Raji (cell line): Measurements from ENCODE around the gene CYP1A1.

Experiments
- POLR2A ChIP-seq: IDR thresholded peaks from 2 replicates; pipeline ENCODE4 v1.6.1; 2011; ENCODE audit warnings: low read depth, low read length, control low read depth; ENCODE audit not compliant: insufficient read depth

Gene CYP1A1

GRCh38 chr15:74750751-74751150, 25.4 kb upstream of the CYP1A1 start:
- no peak for TF ChIP-seq POLR2A

GRCh38 chr15:74749832-74750231, 24.5 kb upstream of the CYP1A1 start:
- no peak for TF ChIP-seq POLR2A

- TF ChIP-seq POLR2A, result no peak
Measured at GRCh38 chr15:74748322-74748946, 23.1 kb upstream of the CYP1A1 start, which contains the start of gene CYP1A2. Gene CYP1A2 (plus strand): TSS chr15:74748845. CDS start chr15:74749739, 894 bp downstream.

DNA sequence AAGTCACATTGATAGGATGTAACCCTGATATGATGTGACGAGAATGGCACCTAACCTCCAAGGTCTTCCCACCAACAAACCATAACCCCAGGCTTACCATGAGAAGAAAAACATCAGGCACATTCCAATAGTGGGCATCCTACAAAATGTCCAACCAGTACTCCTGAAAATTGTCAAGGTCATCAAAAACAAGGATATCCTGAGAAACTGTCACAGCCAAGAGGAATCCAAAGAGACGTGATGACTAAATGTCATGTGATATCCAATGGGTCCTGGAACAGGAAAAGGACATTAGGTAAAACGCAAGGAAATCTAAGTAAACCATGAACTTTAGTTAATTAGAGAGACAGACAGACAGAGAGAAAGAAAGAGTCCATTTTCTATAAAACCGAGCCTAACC, 21.1 kb upstream of the CYP1A1 start:
- no peak for TF ChIP-seq POLR2A

DNA sequence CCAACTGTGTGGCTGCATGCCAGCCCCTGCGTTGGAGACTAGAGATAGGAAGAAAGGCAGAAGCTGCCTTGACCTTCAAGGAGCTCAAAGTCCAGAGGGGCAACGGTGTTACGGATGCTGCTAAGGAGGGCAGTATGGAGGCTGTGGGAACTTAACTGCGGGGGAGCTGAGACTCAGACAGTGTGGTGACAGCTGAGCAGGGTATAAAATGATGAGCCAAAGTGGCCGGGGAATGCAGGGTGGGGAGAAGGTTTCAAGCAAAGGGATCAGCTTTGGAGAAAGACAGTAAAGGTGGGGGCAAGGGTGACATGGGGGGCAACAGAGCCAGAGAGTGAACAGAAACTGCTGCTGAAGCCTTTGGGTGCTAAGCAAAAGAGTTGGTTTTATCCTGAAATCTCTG, 17.1 kb upstream of the CYP1A1 start:
- no peak for TF ChIP-seq POLR2A

DNA sequence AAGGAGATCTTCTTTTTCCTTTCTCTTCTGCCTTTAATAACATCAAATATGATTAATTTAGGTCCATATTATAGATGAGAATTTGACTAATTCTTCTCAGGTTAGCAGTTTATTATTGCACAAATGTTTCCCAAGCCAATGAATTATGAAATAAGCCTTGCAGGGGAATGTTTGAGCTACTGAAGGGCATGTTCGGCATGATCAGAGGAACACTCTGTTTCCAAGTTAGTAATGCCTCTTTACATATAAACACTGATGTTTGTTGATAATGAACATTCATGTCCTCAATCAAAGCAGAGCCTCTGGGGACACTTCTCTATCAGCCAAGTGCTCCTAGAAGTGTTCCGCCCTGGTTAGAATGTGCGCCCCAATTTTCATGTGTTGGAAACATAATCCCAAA, 10.0 kb upstream of the CYP1A1 start:
- no peak for TF ChIP-seq POLR2A

DNA sequence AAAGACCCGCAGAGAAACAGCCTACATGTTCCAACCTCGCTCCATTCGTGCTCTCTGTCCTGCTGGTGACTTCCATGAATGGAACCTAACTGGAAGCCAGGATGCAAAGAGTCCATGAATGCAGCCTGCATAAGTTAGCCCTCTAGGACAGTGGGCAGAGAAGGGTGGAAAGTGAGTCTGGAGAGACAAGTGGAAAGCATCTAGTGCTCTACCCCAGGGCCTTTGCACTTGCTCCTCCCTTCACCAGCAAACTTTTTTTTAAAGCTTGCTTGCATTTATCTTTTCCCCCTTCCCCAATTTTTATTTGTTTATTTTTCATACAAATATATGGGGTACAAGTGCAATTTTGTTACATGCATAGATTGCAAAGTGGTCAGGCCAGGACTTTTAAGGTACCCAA, 7.9 kb upstream of the CYP1A1 start:
- TF ChIP-seq POLR2A, result no peak

- no peak for TF ChIP-seq POLR2A
Measured at GRCh38 chr15:74732846-74733245, 7.5 kb upstream of the CYP1A1 start.

DNA sequence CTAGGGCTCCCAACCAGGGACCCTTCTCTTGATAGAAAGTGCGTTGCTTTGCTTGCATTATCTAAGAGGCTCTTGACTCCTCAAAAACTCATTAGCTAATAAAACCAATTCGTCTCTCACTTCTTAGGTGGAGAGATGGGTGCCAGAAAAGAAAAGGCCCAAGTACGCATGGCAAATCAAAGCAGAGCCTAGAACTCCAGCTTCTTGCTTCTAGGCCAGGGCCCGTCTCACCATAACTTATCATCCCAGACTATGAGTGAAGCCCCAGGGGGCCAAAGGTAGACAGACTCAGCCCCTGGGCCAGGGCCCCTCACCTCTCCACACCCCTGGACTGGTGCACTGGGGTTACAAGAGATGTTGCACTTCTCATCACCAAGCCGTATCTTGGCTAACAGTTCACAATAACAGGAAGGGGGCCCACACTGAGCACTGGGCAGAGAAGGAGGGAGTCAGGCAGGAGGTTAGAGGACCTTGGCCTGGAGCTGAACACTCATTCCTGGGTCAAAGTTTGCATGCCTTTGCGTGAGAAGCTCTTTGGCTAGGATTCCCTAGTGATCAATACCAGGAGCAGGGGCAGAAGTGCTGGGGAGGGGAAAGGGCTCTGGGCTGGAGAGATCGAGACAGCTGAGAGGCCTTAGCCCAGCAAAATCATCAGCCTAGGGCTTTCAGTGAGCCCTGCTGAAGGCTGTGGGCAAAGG, 5.4 kb upstream of the CYP1A1 start:
- no peak for TF ChIP-seq POLR2A

GRCh38 chr15:74727727-74728126, 2.4 kb upstream of the CYP1A1 start:
- TF ChIP-seq POLR2A, result no peak

DNA sequence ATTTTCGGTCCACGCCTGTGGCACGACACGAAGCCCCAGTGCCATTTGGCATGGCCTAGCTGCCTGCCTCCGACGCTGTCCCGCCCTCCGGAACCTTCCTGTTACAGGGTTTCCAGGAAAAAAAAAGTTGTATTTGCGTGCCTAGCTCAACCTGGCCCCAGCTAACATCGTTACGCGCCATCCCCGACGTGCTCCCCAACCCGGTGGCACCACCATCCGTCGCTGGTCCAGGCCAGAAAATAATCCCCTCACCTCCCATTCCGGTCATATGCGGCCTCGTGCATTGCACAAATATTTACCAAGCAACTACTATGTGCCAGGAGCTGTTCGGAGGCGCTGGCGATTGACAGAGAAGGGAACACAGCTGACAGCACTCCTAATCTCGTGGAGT, 1.4 kb upstream of the CYP1A1 start:
- no peak for TF ChIP-seq POLR2A

DNA sequence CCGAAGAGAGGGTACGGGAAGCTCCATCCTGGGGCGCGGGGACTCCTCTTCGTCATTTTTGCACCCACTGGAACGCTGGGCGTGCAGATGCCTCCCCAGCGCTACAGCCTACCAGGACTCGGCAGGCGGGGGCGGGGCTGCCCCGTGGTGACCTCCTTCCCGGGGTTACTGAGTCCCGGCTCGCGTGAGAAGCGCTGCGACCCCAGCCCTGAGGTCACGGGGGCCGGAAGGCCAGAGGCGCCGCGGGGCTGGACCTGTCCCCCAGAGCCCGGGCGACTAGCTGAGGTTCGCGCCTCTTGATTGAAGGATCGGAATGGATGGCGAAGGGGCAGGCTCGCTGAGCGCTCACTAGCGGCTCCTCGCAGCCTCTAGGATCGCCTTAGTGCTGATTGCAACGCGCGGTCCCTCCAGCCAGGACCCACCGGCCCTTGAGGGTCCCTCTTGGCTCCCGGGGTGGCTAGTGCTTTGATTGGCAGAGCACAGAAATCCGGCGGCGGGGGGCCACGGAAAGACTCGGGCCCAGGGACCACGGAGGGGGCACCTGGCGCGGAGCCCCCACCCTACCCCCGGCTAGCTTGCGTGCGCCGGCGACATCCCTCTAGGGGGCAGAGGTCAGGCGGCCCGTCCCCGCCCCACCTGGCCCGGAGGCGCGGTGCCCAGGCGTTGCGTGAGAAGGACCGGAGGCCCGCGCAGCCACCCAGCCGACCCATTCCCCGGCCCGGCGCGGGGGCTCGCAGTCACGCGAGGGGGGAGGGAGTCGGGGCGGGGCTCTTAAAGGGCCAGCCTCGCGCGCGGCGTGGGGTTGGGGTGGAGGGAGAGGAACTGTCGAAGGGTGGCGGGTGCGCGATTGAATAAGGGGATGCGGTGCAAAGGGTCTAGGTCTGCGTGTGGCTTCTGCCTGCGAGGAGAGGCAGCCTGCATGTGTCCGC, 781 bp upstream of the CYP1A1 start:
- no peak for TF ChIP-seq POLR2A

GRCh38 chr15:74724570-74725224, 631 bp downstream of the CYP1A1 start:
- TF ChIP-seq POLR2A, result no peak

DNA sequence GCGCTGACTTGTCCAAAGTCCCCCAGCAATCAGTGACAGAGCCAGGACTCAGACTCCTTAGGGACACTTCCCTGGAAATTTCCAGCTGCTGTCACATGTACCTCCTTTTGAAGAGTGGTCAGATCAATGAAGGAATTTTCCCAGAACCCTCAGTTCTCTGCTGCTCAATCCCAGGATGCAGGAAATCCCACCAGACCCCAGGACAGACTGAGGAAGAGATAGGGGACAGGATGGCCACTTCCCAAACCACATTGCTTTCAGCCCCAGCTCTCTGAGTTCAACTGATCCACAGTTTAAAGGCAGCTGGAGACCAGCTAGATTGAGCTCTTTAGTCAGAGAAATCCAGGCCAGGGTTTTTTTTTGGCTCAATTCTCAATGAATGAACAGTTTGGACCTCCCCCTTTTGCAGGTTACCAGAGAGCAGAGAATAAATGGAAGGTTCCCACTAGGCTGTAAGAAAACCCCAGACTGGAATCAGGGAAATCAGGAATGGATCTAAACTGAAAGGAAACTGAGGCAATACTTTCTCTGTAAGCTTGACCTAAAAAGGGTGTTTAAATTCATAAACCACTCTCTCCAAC, 1.5 kb downstream of the CYP1A1 start:
- no peak for TF ChIP-seq POLR2A

GRCh38 chr15:74723187-74723586, 2.1 kb downstream of the CYP1A1 start:
- TF ChIP-seq POLR2A, result no peak

GRCh38 chr15:74722591-74722990, 2.7 kb downstream of the CYP1A1 start:
- TF ChIP-seq POLR2A, result no peak

GRCh38 chr15:74716651-74717050, 8.7 kb downstream of the CYP1A1 start:
- TF ChIP-seq POLR2A, result no peak
